ENCODE results near the gene MNT.

Gene MNT

DNA sequence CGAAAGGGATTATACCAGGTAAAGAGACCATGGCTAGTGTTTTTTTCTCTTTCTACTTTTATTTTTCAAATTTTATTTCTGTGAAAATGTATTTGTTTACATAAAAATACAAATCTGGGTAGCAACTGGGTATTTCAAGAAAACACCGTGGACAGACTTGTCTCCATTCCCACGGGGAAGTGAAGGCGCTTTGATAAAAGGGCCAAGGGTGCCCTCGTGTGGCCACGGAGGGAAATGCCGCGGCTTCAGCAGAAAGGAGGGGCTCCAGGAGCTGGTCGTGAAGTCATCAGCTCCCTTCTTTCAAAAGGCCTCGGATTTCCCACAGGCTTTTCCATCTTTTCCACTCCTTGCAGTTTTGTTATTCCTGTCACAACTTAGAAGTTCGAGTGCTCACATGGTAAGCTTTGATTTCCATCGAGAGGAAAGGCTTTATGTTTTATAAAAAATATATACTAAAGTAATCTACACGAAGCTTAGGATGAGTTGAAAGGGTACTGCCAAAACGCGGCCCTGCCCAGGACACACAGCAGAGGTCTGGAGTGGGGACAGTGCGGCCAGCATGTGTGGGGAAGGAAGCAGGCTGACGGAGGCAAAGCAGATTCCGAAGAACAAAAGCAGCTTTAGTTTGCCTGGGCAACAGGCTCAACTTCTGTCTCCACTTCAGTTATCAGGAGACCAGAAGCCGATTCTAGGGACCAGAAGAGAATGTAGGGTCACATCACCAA lies 15.3 kb upstream of the MNT start:
- H3K4me3 ChIP-seq (ENCODE audit: insufficient read length, low read depth): no peak overlapping the region
- H3K9me3 ChIP-seq (ENCODE audit: insufficient read depth, low read length): no peaks in the 10 kb centered on the region
- peaks cover 67% of the 10 kb centered on the region for H3K36me3 ChIP-seq (ENCODE audit: insufficient read depth, insufficient read length, low read length)
- TF ChIP-seq YY1 (IDR thresholded peaks at IDR 0.05; ENCODE audit: insufficient read depth, insufficient read length): no peak
- TF ChIP-seq ZNF274 (IDR thresholded peaks at IDR 0.05; ENCODE audit: low read depth, low read length): no peak
- no peak for TF ChIP-seq SUZ12 (IDR thresholded peaks at IDR 0.05; ENCODE audit: extremely low read depth, insufficient read depth, insufficient read length)
- no peak for DNase-seq (ENCODE audit: low read depth, low spot score)
- H3K9ac ChIP-seq (ENCODE audit: insufficient read length, low read depth): no peak overlapping the region
- H3K4me1 ChIP-seq (ENCODE audit: insufficient read depth, insufficient read length): no peaks in the 10 kb centered on the region
- no peaks in the 10 kb centered on the region for H3K27me3 ChIP-seq (ENCODE audit: insufficient read depth, insufficient read length)

DNA sequence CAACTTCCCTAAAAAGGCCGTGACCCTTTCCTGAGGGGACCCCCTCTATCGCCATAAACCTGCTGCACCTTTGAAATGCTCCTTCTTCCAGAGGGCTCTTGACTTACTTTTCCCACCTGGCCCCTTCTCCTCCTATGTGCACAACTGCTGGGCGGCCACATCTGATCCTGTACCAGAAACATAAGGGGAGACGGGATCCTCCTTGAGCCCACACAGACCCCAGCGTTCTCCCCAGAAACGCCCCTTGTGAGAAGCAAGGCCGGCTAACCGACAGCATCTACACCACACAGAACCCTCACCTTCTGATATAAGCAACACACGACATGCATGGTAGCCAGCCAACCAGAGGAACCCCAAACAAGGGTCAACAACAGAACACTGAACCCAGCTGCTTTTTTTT lies 14.2 kb upstream of the MNT start:
- H3K9ac ChIP-seq (ENCODE audit: insufficient read length, low read depth): no peak overlapping the region
- no peaks in the 10 kb centered on the region for H3K27me3 ChIP-seq (ENCODE audit: insufficient read depth, insufficient read length)
- peaks cover 61% of the 10 kb centered on the region for H3K36me3 ChIP-seq (ENCODE audit: insufficient read depth, insufficient read length, low read length)
- TF ChIP-seq SUZ12 (IDR thresholded peaks at IDR 0.05; ENCODE audit: extremely low read depth, insufficient read depth, insufficient read length) (no peak), ZNF274 (IDR thresholded peaks at IDR 0.05; ENCODE audit: low read depth, low read length) (no peak), YY1 (IDR thresholded peaks at IDR 0.05; ENCODE audit: insufficient read depth, insufficient read length) (no peak)
- no peak overlapping the region for H3K4me3 ChIP-seq (ENCODE audit: insufficient read length, low read depth)
- H3K4me1 ChIP-seq (ENCODE audit: insufficient read depth, insufficient read length): no peaks in the 10 kb centered on the region
- no peak for DNase-seq (ENCODE audit: low read depth, low spot score)
- no peaks in the 10 kb centered on the region for H3K9me3 ChIP-seq (ENCODE audit: insufficient read depth, low read length)

DNA sequence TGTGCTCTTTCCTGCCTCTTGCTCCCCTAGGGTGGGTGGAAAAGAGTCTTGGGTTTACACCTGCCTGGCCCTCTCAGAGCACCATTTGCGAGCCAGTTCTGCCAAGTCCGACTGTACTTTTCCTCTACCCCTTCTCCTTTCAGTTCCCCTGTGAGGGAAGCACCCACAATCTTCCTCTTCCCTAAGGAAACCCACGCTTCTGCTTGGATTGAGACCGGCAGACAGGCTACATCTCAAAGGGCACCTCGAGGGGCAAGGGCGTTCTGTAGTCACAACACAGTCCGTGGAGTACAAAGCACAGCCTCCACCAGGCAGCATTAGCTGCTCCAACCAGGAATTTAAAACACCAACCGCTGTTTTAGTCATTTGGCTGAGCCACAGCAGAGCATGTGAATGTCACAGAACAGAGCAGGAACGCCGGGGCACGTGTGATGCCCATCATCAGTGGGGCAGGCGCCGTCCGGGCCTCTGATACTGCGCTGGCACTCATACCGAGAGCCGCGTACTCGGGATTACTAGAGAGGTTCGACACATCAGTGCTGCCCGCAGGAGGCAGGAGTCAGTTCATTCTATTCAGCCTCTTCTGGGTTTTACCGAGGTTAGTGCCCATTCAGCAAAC lies 13.7 kb upstream of the MNT start:
- DNase-seq (ENCODE audit: low read depth, low spot score): no peak

DNA sequence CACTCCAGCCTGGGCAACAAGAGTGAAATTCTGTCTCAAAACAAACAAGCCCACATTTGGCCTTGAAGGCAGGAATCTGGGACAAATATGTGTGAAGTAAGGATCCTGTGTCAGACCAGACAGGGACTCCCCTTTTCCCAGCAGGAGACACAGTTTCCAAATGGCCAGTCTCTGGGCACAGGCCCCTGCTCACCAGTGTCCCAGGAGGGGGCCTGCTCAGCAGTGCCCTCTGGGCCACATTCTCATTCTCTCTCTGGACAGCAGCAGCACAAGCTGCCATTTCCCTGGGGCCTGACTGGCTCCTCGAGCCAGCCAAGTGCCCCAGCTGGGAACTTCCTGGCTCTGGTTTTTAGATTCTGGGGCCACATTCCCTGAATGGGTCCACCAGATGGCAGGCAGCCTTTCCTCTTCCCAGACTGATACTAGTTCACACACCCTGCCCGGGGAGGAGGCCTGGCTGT lies 11.7 kb upstream of the MNT start:
- H3K27me3 ChIP-seq (ENCODE audit: insufficient read depth, insufficient read length): no peaks in the 10 kb centered on the region
- H3K4me3 ChIP-seq (ENCODE audit: insufficient read length, low read depth): no peak overlapping the region
- no peak for DNase-seq (ENCODE audit: low read depth, low spot score)
- H3K4me1 ChIP-seq (ENCODE audit: insufficient read depth, insufficient read length): no peaks in the 10 kb centered on the region
- no peak overlapping the region for H3K9ac ChIP-seq (ENCODE audit: insufficient read length, low read depth)
- H3K36me3 ChIP-seq (ENCODE audit: insufficient read depth, insufficient read length, low read length): peaks cover 39% of the 10 kb centered on the region
- TF ChIP-seq ZNF274 (IDR thresholded peaks at IDR 0.05; ENCODE audit: low read depth, low read length) (no peak), SUZ12 (IDR thresholded peaks at IDR 0.05; ENCODE audit: extremely low read depth, insufficient read depth, insufficient read length) (no peak), YY1 (IDR thresholded peaks at IDR 0.05; ENCODE audit: insufficient read depth, insufficient read length) (no peak)
- H3K9me3 ChIP-seq (ENCODE audit: insufficient read depth, low read length): no peaks in the 10 kb centered on the region

More for the DNA sequence above, 13.7 kb upstream of the MNT start:
- Histone ChIP-seq H3K4me3 (ENCODE audit: insufficient read length, low read depth) (no peak overlapping the region), H3K36me3 (ENCODE audit: insufficient read depth, insufficient read length, low read length) (peaks cover 56% of the 10 kb centered on the region), H3K9me3 (ENCODE audit: insufficient read depth, low read length) (no peaks in the 10 kb centered on the region), H3K27me3 (ENCODE audit: insufficient read depth, insufficient read length) (no peaks in the 10 kb centered on the region), H3K9ac (ENCODE audit: insufficient read length, low read depth) (no peak overlapping the region), H3K4me1 (ENCODE audit: insufficient read depth, insufficient read length) (no peaks in the 10 kb centered on the region)
- TF ChIP-seq SUZ12 (IDR thresholded peaks at IDR 0.05; ENCODE audit: extremely low read depth, insufficient read depth, insufficient read length) (no peak), YY1 (IDR thresholded peaks at IDR 0.05; ENCODE audit: insufficient read depth, insufficient read length) (no peak), ZNF274 (IDR thresholded peaks at IDR 0.05; ENCODE audit: low read depth, low read length) (no peak)

DNA sequence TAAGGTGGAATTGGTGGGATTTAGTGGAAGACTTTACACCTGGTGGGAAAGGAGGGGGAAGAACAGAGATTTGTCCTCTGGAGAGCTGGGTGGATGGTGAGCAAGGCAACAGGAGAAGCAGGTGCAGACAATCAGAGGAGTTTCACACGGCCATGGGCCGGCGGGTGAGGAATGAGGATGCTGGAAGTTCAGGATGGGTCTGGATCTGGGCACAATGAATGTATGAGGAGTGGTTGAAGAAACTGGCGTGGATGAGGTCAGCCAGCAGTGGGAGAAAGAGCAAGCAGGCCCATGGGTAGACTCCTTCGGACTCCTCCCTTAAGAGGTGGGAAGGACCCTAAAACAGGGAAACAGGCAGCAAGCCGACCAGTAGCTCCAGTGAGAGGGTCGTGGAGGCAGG lies 10.1 kb upstream of the MNT start:
- Histone ChIP-seq H3K4me3 (ENCODE audit: insufficient read length, low read depth) (no peak overlapping the region), H3K4me1 (ENCODE audit: insufficient read depth, insufficient read length) (peaks cover 3% of the 10 kb centered on the region), H3K9ac (ENCODE audit: insufficient read length, low read depth) (no peak overlapping the region), H3K9me3 (ENCODE audit: insufficient read depth, low read length) (no peaks in the 10 kb centered on the region), H3K27me3 (ENCODE audit: insufficient read depth, insufficient read length) (no peaks in the 10 kb centered on the region), H3K36me3 (ENCODE audit: insufficient read depth, insufficient read length, low read length) (peaks cover 35% of the 10 kb centered on the region)
- no peak for TF ChIP-seq YY1 (IDR thresholded peaks at IDR 0.05; ENCODE audit: insufficient read depth, insufficient read length)
- no peak for TF ChIP-seq SUZ12 (IDR thresholded peaks at IDR 0.05; ENCODE audit: extremely low read depth, insufficient read depth, insufficient read length)
- no peak for TF ChIP-seq ZNF274 (IDR thresholded peaks at IDR 0.05; ENCODE audit: low read depth, low read length)
- DNase-seq (ENCODE audit: low read depth, low spot score): no peak

DNA sequence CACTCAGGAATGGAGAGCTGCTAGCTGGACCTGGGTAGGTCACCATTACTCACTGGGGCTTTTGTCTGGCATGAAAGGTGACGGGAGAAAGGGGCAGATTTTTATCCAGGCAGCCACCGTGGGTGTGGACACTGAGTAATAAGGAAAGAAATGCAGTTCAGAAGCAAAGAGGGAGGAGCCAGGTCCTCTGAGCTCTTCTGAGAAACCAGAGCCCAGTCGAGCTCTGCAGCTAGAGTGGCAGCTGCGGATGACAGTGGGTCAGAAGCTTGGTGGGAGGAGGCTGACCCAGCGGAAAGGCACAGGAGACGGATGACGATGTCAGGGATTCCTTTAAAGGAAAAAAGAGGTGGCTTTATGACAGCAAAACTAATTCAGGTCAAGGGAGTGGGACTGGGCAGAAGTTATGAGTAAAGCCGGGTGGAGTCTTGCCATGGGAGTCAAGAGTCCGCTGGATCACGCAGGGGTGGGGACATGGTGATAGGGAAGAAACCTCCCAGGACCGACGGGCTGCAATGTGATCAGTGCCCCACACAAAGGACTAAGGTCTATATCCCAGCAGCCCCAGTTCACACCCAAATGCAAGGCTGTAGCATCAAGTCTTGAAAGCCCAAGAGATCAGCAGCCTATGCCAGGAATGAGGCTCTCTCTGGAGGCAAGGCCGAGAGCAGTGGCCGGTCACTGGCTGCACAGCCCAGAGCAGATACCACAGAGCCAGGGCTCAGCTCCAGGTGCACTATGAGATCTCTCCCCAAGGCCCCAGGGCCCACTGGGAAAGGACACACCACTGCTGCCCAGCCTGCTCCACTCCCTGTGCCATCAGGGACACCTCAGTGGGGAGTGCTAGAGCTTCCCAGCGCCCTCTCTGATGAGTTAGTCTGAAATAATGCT lies 6.3 kb upstream of the MNT start:
- peaks cover 18% of the 10 kb centered on the region for H3K36me3 ChIP-seq (ENCODE audit: insufficient read depth, insufficient read length, low read length)
- H3K4me1 ChIP-seq (ENCODE audit: insufficient read depth, insufficient read length): peaks cover 13% of the 10 kb centered on the region
- H3K27me3 ChIP-seq (ENCODE audit: insufficient read depth, insufficient read length): no peaks in the 10 kb centered on the region
- peak overlapping the region; percentile 56 for H3K9ac ChIP-seq (ENCODE audit: insufficient read length, low read depth)
- no peak overlapping the region for H3K4me3 ChIP-seq (ENCODE audit: insufficient read length, low read depth)
- no peaks in the 10 kb centered on the region for H3K9me3 ChIP-seq (ENCODE audit: insufficient read depth, low read length)
- TF ChIP-seq YY1 (IDR thresholded peaks at IDR 0.05; ENCODE audit: insufficient read depth, insufficient read length) (no peak), SUZ12 (IDR thresholded peaks at IDR 0.05; ENCODE audit: extremely low read depth, insufficient read depth, insufficient read length) (no peak), ZNF274 (IDR thresholded peaks at IDR 0.05; ENCODE audit: low read depth, low read length) (no peak)
- DNase-seq (ENCODE audit: low read depth, low spot score): no peak

All from NT2/D1 (cell line).